Measurements from ENCODE around the gene GTF2IRD2.
A peak's percentile ranks its signal among the peaks of the same experiment; 100 is the strongest.
"Not testable (repeated sequence)": the region's sequence is repeated elsewhere in the genome, so short reads cannot be mapped to it uniquely, and the experiment has no call there.

The GTF2IRD2 gene

GRCh38 chr7:74850833-74851721 lies at the start of gene GTF2IRD2:
Gene GTF2IRD2 (minus strand): TSS chr7:74851605. CDS start chr7:74836378, 15,227 bp downstream.
- DNase-seq (ENCODE audit: low read depth) = not testable (repeated sequence)

- DNase-seq (ENCODE audit: low read depth) = peak; percentile 48
Measured at GRCh38 chr7:74890158-74891123, 39.0 kb upstream of the GTF2IRD2 start.

- not testable (repeated sequence) for DNase-seq (ENCODE audit: low read depth)
Measured at GRCh38 chr7:74889518-74890129, 38.2 kb upstream of the GTF2IRD2 start.

GRCh38 chr7:74885295-74885694 lies 33.9 kb upstream of the GTF2IRD2 start:
- DNase-seq (ENCODE audit: low read depth) = not testable (repeated sequence)

GRCh38 chr7:74882110-74882509 lies 30.7 kb upstream of the GTF2IRD2 start:
- DNase-seq (ENCODE audit: low read depth) = not testable (repeated sequence)

GRCh38 chr7:74874748-74875512 lies 23.5 kb upstream of the GTF2IRD2 start:
- not testable (repeated sequence) for DNase-seq (ENCODE audit: low read depth)

GRCh38 chr7:74874104-74874747 lies 22.8 kb upstream of the GTF2IRD2 start:
- not testable (repeated sequence) for DNase-seq (ENCODE audit: low read depth)

- not testable (repeated sequence) for DNase-seq (ENCODE audit: low read depth)
Measured at GRCh38 chr7:74872542-74872941, 21.1 kb upstream of the GTF2IRD2 start.

- DNase-seq (ENCODE audit: low read depth) = not testable (repeated sequence)
Measured at GRCh38 chr7:74865777-74866176, 14.4 kb upstream of the GTF2IRD2 start.

GRCh38 chr7:74849853-74850252 lies 1.6 kb downstream of the GTF2IRD2 start:
- DNase-seq (ENCODE audit: low read depth) = not testable (repeated sequence)

- not testable (repeated sequence) for DNase-seq (ENCODE audit: low read depth)
Measured at GRCh38 chr7:74830411-74830810, 21.0 kb downstream of the GTF2IRD2 start.

- not testable (repeated sequence) for DNase-seq (ENCODE audit: low read depth)
Measured at GRCh38 chr7:74829959-74830358, 21.4 kb downstream of the GTF2IRD2 start.

GRCh38 chr7:74821259-74821658 lies 30.1 kb downstream of the GTF2IRD2 start:
- DNase-seq (ENCODE audit: low read depth) = not testable (repeated sequence)

GRCh38 chr7:74820146-74820805 lies 31.1 kb downstream of the GTF2IRD2 start:
- DNase-seq (ENCODE audit: low read depth) = not testable (repeated sequence)

GRCh38 chr7:74815882-74816281 lies 35.5 kb downstream of the GTF2IRD2 start:
- not testable (repeated sequence) for DNase-seq (ENCODE audit: low read depth)

- DNase-seq (ENCODE audit: low read depth) = not testable (repeated sequence)
Measured at GRCh38 chr7:74798644-74799043, 52.8 kb downstream of the GTF2IRD2 start.

GRCh38 chr7:74797848-74798622 lies 53.4 kb downstream of the GTF2IRD2 start:
- not testable (repeated sequence) for DNase-seq (ENCODE audit: low read depth)

- DNase-seq (ENCODE audit: low read depth) = not testable (repeated sequence)
Measured at GRCh38 chr7:74789200-74789736, 62.1 kb downstream of the GTF2IRD2 start.

Measured in stimulated activated CD8-positive, alpha-beta memory T cell treated with anti-CD3 and anti-CD28 coated beads, Interleukin-15, amount 100 ng/mL, for 1 hour (primary cell).